K562 (cell line): ENCODE data around the gene SUMF2. TPM values are rescaled to one million over a fixed set of nuclear protein-coding genes. Genes with fewer than 3 reads are reported as not detected.

ENCODE experiments used
- ATAC-seq: fragments of 200-7000 bp; cut with Tn5 transposase; 3 replicates; pipeline ENCODE4 v1.9.1; 2020; ENCODE audit warnings: moderate library complexity
- BruUV-seq: library from RNA; stranded (reverse); fragments of 400-500 nt; replicated peaks from 2 replicates; lab custom pipeline; 2021; lab: Mats Ljungman, UMichigan
- CTCF ChIA-PET: fragments of 300-600 bp; formaldehyde crosslinking; extraction: SDS; loops from one replicate; lab custom pipeline; 2021; ENCODE audit warnings: low intra/inter-chr PET ratio; lab: Yijun Ruan, JAX
- POLR2A ChIA-PET: fragments of 300-600, 350-650 bp; sonication (Branson Sonifier 250); formaldehyde crosslinking; extraction: SDS; loops from one replicate; lab custom pipeline; 2021; ENCODE audit warnings: antibody characterized with exemption, inconsistent platforms; lab: Yijun Ruan, JAX
- DNase-seq, 4 experiments: peaks; one replicate each; pipeline versions ENCODE4 v3.0.0 to v3.0.0-alpha.2; 2011 to 2018; ENCODE audit warnings: low spot score in 3 of 4, mixed read lengths in 3 of 4; ENCODE audit errors: extremely low read depth in 1 of 4
- FAIRE-seq: peaks from 2 replicates; lab custom pipeline; 2011; peaks lifted over from hg19 to GRCh38; lab: Jason Lieb, UNC
- H2AFZ ChIP-seq: 2 replicates; pipeline ENCODE4 v1.6.0; 2011; ENCODE audit warnings: low read depth, low read length, control low read depth, inconsistent platforms
- H3K27ac ChIP-seq: fragments of 200-600 bp; 3 replicates; pipeline ENCODE4 v1.8.0; 2011; ENCODE audit warnings: low read depth, mild to moderate bottlenecking, control low read depth, inconsistent platforms, low read length, moderate library complexity, mixed read lengths; ENCODE audit errors: extremely low read depth
- H3K27me3 ChIP-seq, 2 experiments: fragments of 300-600 bp in 1 of 2; 2 replicates in 1 of 2; 3 replicates in 1 of 2; pipeline versions ENCODE4 v1.6.0 to v1.8.0; 2011; ENCODE audit warnings: inconsistent platforms in 2 of 2, low read length in 2 of 2, mild to moderate bottlenecking in 1 of 2, mixed read lengths in 1 of 2, moderate library complexity in 1 of 2; ENCODE audit not compliant: control insufficient read depth in 2 of 2, insufficient read depth in 2 of 2
- H3K36me3 ChIP-seq: fragments of 300-600 bp; 3 replicates; pipeline ENCODE4 v1.8.0; 2011; ENCODE audit warnings: mild to moderate bottlenecking, low read length, inconsistent platforms; ENCODE audit not compliant: control insufficient read depth, insufficient read depth
- H3K4me1 ChIP-seq, 2 experiments: fragments of 200-600 bp in 1 of 2; replicated peaks in 1 of 2; 2 replicates in 1 of 2; 3 replicates in 1 of 2; pipeline versions ENCODE4 v1.5.1 to v1.8.0; 2011; ENCODE audit warnings: inconsistent platforms in 2 of 2, low read length in 2 of 2, mild to moderate bottlenecking in 1 of 2, mixed read lengths in 1 of 2, moderate library complexity in 1 of 2; ENCODE audit not compliant: control insufficient read depth in 2 of 2, insufficient read depth in 2 of 2
- H3K4me2 ChIP-seq: 2 replicates; pipeline ENCODE4 v1.6.1; 2011; ENCODE audit warnings: low read length, control low read depth, inconsistent platforms, mixed read lengths; ENCODE audit not compliant: insufficient read depth
- H3K4me3 ChIP-seq: fragments of 200-600 bp; sonication (generic), shearing (Covaris generic); 2 replicates; pipeline ENCODE4 v1.5.1; 2016; ENCODE audit warnings: control low read depth, inconsistent platforms
- H3K79me2 ChIP-seq: fragments of 200-600 bp; 3 replicates; pipeline ENCODE4 v1.8.0; 2011; ENCODE audit warnings: low read length, inconsistent platforms; ENCODE audit not compliant: control insufficient read depth, insufficient read depth
- H3K9ac ChIP-seq, 2 experiments: 2 replicates each; pipeline versions ENCODE4 v1.6.0 to v1.6.1; 2011; ENCODE audit warnings: low read depth in 2 of 2, low read length in 2 of 2, control low read depth in 1 of 2, inconsistent platforms in 1 of 2, mild to moderate bottlenecking in 1 of 2, mixed read lengths in 1 of 2; ENCODE audit not compliant: insufficient read depth in 1 of 2
- H3K9me1 ChIP-seq: one replicate; pipeline ENCODE4 v1.6.0; 2011; ENCODE audit warnings: inconsistent platforms, mild to moderate bottlenecking, low read length, moderate library complexity; ENCODE audit not compliant: control insufficient read depth, insufficient read depth
- H3K9me3 ChIP-seq: replicated peaks from 2 replicates; pipeline ENCODE4 v1.5.1; 2011; ENCODE audit warnings: low read depth, low read length, inconsistent platforms; ENCODE audit not compliant: control insufficient read depth, insufficient read depth
- H4K20me1 ChIP-seq: replicated peaks from 2 replicates; pipeline ENCODE4 v1.6.1; 2011; ENCODE audit warnings: low read length, inconsistent platforms, mixed read lengths; ENCODE audit not compliant: control insufficient read depth, insufficient read depth
- CSDE1 ChIP-seq, 2 experiments: fragments of 450-650 bp; IDR thresholded peaks; 2 replicates each; pipeline ENCODE4 v1.6.1; 2016; ENCODE audit warnings: mild to moderate bottlenecking in 1 of 2
- DLX4 ChIP-seq: fragments of 250-450 bp; sonication (Bioruptor Pico); IDR thresholded peaks from 2 replicates; pipeline ENCODE4 v1.6.1; 2021; ENCODE audit warnings: mild to moderate bottlenecking
- HNRNPUL1 ChIP-seq: fragments of 200-400 bp; formaldehyde crosslinking; IDR thresholded peaks from 2 replicates; pipeline ENCODE4 v1.6.1; 2017; ENCODE audit warnings: low read length
- MNT ChIP-seq, 2 experiments: fragments of 450-650 bp; conservative IDR thresholded peaks; 2 replicates each; pipeline ENCODE4 v1.6.1; 2017; ENCODE audit warnings: mild to moderate bottlenecking in 2 of 2, moderate library complexity in 2 of 2
- RHOXF2B ChIP-seq: fragments of 250-450 bp; sonication (Bioruptor Pico); conservative IDR thresholded peaks from 2 replicates; pipeline ENCODE4 v1.5.1; 2021
- ZBED1 ChIP-seq: IDR thresholded peaks from 2 replicates; pipeline ENCODE4 v1.6.1; 2014
- ZNF140 ChIP-seq: fragments of 250-450 bp; sonication (Bioruptor Pico); IDR thresholded peaks from 2 replicates; pipeline ENCODE4 v1.8.0; 2021; ENCODE audit warnings: moderate library complexity, mild to moderate bottlenecking, inconsistent platforms
- ZNF431 ChIP-seq: sonication (generic); formaldehyde crosslinking; IDR thresholded peaks from 2 replicates; pipeline ENCODE4 v1.8.0; 2022; ENCODE audit warnings: mild to moderate bottlenecking, missing genetic modification reagents
- ZNF551 ChIP-seq: fragments of 250-450 bp; sonication (Bioruptor Pico); IDR thresholded peaks from 2 replicates; pipeline ENCODE4 v1.5.0; 2021; ENCODE audit warnings: mild to moderate bottlenecking, moderate library complexity
- ZNF77 ChIP-seq: fragments of 250-450 bp; sonication (Bioruptor Pico); IDR thresholded peaks from 2 replicates; pipeline ENCODE4 v1.5.0; 2020
- WGBS: fragments of 100-300 bp; shearing (Covaris generic); methylation state at CpG from one replicate; pipeline ENCODE4 v1.1.6; 2016; ENCODE audit warnings: low coverage, mixed read lengths; ENCODE audit not compliant: insufficient coverage; ENCODE audit errors: missing lambda C conversion rate; 5-methylcytosine and 5-hydroxymethylcytosine counted together
- in situ Hi-C: fragments of 300-500 bp; cut with MboI; formaldehyde crosslinking; loops from 4 replicates; pipeline ENCODE4 v1.15.0; 2018; ENCODE audit warnings: inconsistent platforms, mixed read lengths
- intact Hi-C: fragments of 100-400 bp; cut with micrococcal nuclease; formaldehyde crosslinking; loops from 2 replicates; pipeline ENCODE4 v1.14.2; 2022
- polyA plus RNA-seq, 8 experiments: library from polyadenylated mRNA; depleted of rRNA in 4 of 8; stranded (reverse) in 5 of 8; unstranded in 3 of 8; fragments of >200 nt; fragmentation: Nextera tagmentation in 2 of 8; fragmentation: Illumina TruSeq in 1 of 8; extraction: Ambion mirVana in 2 of 8; extraction: Trizol in 1 of 8; gene quantifications; 2 replicates each; pipeline versions ENCODE4 v1.2.1 to v1.2.3, GENCODE V29; 2011 to 2014; ENCODE audit warnings: inconsistent platforms in 1 of 8, missing spikeins in 1 of 8
- total RNA-seq, 7 experiments: library from RNA; depleted of rRNA in 6 of 7; stranded (reverse); fragments of >200 nt in 6 of 7; fragmentation: Illumina TruSeq in 2 of 7; extraction: Trizol in 2 of 7; gene quantifications; 2 replicates each; pipeline versions ENCODE4 v1.2.1 to v1.2.3, GENCODE V29; 2011 to 2021; ENCODE audit warnings: low replicate concordance in 1 of 7
- TF ChIP-seq, protein P1 (sequence below): fragments of 250-450 bp; sonication (Bioruptor Pico); IDR thresholded peaks from 2 replicates; pipeline ENCODE4 v1.4.0; 2020

Gene SUMF2
- total and polyA plus RNA-seq, 9 of the 15 experiments (the other 6 are each of a cell fraction or from before 2014, with no cell fraction given): 39.0 to 113 (median 67.7) TPM

DNA sequence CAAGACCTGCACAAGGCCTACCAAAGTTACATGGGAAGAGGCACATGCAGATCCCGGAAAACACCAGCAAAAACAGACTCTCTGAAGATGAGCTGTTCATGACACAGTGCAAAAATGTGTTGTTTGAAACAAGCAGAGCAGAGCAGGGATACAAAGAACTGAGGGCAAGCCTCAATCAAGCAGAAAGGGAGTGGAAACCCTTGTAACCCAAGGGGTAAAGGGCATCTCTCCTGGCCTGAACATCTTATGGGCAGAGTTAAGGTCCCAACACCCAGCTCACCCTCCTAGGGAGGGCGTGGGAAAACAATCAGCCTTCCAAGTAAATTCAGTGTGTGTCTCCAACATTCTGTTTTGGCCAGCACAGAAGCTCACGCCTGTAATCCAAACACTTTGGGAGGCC is 23.4 kb upstream of the SUMF2 start:
- H3K79me2 ChIP-seq: no peaks in the 10 kb centered on the region
- CTCF ChIA-PET: no interaction called here
- FAIRE-seq (no peak), DNase-seq (no peak), ATAC-seq (no peak)
- no peak overlapping the region for H3K9ac ChIP-seq
- BruUV-seq: no TSS peak
- H2AFZ ChIP-seq: no peak overlapping the region
- POLR2A ChIA-PET: interaction anchor here (1.6 kb wide), 1 partner anchor 11 kb away, joined by 6 read pairs; the partner anchor contains the start of genes CCT6A and PSPH
- in situ Hi-C loops: no loop called here
- H3K27ac ChIP-seq: no peak overlapping the region
- no peak overlapping the region for H3K4me2 ChIP-seq
- H3K36me3 ChIP-seq: peaks cover 11% of the 10 kb centered on the region; the same call in 1 of the 3 replicates
- H4K20me1 ChIP-seq: no peaks in the 10 kb centered on the region
- H3K4me1 ChIP-seq: no peaks in the 10 kb centered on the region; a peak in 1 of 5 replicates
- H3K9me3 ChIP-seq: no peaks in the 10 kb centered on the region
- H3K4me3 ChIP-seq: no peak overlapping the region
- no peaks in the 10 kb centered on the region for H3K9me1 ChIP-seq
- 82% methylated on average over 3 of the region's 3 CpGs for WGBS
- H3K27me3 ChIP-seq: no peaks in the 10 kb centered on the region
- intact Hi-C loops: no loop called here
- TF ChIP-seq HNRNPUL1 (no peak), ZNF140 (CRISPR knock-in tag) (no peak), ZNF431 (CRISPR knock-in tag) (no peak), ZNF77 (no peak), CSDE1 (IDR thresholded peaks at IDR 0.05) (no peak), MNT (conservative IDR thresholded peaks at IDR 0.05) (no peak), RHOXF2B (no peak), DLX4 (CRISPR knock-in tag) (no peak), ZNF551 (CRISPR knock-in tag) (no peak), ZBED1 (no peak)
- TF ChIP-seq, protein P1, sequence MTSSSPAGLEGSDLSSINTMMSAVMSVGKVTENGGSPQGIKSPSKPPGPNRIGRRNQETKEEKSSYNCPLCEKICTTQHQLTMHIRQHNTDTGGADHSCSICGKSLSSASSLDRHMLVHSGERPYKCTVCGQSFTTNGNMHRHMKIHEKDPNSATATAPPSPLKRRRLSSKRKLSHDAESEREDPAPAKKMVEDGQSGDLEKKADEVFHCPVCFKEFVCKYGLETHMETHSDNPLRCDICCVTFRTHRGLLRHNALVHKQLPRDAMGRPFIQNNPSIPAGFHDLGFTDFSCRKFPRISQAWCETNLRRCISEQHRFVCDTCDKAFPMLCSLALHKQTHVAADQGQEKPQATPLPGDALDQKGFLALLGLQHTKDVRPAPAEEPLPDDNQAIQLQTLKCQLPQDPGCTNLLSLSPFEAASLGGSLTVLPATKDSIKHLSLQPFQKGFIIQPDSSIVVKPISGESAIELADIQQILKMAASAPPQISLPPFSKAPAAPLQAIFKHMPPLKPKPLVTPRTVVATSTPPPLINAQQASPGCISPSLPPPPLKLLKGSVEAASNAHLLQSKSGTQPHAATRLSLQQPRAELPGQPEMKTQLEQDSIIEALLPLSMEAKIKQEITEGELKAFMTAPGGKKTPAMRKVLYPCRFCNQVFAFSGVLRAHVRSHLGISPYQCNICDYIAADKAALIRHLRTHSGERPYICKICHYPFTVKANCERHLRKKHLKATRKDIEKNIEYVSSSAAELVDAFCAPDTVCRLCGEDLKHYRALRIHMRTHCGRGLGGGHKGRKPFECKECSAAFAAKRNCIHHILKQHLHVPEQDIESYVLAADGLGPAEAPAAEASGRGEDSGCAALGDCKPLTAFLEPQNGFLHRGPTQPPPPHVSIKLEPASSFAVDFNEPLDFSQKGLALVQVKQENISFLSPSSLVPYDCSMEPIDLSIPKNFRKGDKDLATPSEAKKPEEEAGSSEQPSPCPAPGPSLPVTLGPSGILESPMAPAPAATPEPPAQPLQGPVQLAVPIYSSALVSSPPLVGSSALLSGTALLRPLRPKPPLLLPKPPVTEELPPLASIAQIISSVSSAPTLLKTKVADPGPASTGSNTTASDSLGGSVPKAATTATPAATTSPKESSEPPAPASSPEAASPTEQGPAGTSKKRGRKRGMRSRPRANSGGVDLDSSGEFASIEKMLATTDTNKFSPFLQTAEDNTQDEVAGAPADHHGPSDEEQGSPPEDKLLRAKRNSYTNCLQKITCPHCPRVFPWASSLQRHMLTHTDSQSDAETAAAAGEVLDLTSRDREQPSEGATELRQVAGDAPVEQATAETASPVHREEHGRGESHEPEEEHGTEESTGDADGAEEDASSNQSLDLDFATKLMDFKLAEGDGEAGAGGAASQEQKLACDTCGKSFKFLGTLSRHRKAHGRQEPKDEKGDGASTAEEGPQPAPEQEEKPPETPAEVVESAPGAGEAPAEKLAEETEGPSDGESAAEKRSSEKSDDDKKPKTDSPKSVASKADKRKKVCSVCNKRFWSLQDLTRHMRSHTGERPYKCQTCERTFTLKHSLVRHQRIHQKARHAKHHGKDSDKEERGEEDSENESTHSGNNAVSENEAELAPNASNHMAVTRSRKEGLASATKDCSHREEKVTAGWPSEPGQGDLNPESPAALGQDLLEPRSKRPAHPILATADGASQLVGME (CRISPR knock-in tag): no peak
